Measurements from ENCODE around the gene ADGRE3. TPM values are rescaled to one million over a fixed set of nuclear protein-coding genes. Genes with fewer than 3 reads are reported as not detected.

The ADGRE3 gene
- total and polyA plus RNA-seq, 2 of the 4 experiments (the other 2 are of a cell fraction), result not detected

DNA sequence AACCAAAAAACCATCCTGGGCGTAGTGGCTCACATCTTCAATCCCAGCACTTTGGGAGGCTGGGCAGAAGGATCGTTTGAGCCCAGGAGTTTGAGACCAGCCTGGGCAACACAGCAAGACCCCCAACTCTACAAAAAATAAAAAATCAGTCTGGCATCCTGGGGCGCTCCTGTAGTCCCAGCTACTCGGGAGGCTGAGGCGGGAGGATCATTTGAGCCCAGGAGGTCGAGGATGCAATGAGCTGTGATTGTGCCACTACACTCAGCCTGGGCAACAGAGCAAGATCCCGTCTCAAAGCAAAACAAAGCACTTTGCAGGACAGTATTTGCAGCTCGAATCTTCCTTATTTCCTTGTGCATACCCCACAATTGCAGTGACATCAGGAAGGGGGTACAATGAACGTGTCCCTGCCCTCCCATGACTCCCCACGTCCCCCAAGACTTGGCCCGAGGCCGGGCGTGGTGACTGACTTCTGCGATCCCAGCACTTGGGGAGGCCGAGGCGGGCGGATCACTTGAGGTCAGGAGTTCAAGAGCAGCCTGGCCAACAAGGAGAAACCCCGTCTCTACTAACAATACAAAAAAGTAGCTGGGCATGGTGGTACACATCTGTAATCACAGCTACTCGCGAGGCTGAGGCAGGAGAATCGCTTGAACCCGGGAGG is 103.6 kb downstream of the ADGRE3 start (continued):
- TF ChIP-seq, protein P1, sequence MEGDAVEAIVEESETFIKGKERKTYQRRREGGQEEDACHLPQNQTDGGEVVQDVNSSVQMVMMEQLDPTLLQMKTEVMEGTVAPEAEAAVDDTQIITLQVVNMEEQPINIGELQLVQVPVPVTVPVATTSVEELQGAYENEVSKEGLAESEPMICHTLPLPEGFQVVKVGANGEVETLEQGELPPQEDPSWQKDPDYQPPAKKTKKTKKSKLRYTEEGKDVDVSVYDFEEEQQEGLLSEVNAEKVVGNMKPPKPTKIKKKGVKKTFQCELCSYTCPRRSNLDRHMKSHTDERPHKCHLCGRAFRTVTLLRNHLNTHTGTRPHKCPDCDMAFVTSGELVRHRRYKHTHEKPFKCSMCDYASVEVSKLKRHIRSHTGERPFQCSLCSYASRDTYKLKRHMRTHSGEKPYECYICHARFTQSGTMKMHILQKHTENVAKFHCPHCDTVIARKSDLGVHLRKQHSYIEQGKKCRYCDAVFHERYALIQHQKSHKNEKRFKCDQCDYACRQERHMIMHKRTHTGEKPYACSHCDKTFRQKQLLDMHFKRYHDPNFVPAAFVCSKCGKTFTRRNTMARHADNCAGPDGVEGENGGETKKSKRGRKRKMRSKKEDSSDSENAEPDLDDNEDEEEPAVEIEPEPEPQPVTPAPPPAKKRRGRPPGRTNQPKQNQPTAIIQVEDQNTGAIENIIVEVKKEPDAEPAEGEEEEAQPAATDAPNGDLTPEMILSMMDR (conservative IDR thresholded peaks at IDR 0.05; ENCODE audit: low read depth, low read length), result no peak

Small RNA genes within 50 kb of the gene (microRNA-seq; reads per million reads assigned to microRNA genes)
- gene AC022149.2 (ENCODE audit: insufficient read depth, insufficient read length) (not detected), gene RN7SL842P (ENCODE audit: insufficient read depth, insufficient read length) (not detected)

Small RNA genes within 50 kb of the gene (small RNA-seq; reads per million reads assigned to genes)
- 0 reads per million in 5 experiments for gene AC022149.2
- gene RN7SL842P, result 0 to 0.08 (median 0) reads per million in 5 experiments

Other genes starting within 250 kb of the ADGRE3 start
- gene PKN1, start 241.5 kb downstream of the ADGRE3 start, total RNA-seq (2012; rRNA removed), result 39.4 and 41.4 TPM in 2 replicates
- 39.1 and 44.1 TPM in 2 replicates for gene PKN1, start 241.5 kb downstream of the ADGRE3 start, polyA plus RNA-seq (2012; rRNA removed)
- gene PTGER1, start 199.5 kb downstream of the ADGRE3 start, total RNA-seq (2012; rRNA removed), result 0.28 and 0.54 TPM in 2 replicates
- 0.60 and 1.6 TPM in 2 replicates for gene PTGER1, start 199.5 kb downstream of the ADGRE3 start, polyA plus RNA-seq (2012; rRNA removed)
- gene GIPC1, start 178.7 kb downstream of the ADGRE3 start, total RNA-seq (2012; rRNA removed), result 74.2 and 77.5 TPM in 2 replicates
- 133 and 153 TPM in 2 replicates for gene GIPC1, start 178.7 kb downstream of the ADGRE3 start, polyA plus RNA-seq (2012; rRNA removed)
- 82.5 and 88.2 TPM in 2 replicates for gene DNAJB1, start 156.4 kb downstream of the ADGRE3 start, total RNA-seq (2012; rRNA removed)
- 91.1 and 95.4 TPM in 2 replicates for gene DNAJB1, start 156.4 kb downstream of the ADGRE3 start, polyA plus RNA-seq (2012; rRNA removed)
- gene TECR, start 145.2 kb downstream of the ADGRE3 start, total RNA-seq (2012; rRNA removed), result 35.8 and 46.2 TPM in 2 replicates
- 81.2 and 102 TPM in 2 replicates for gene TECR, start 145.2 kb downstream of the ADGRE3 start, polyA plus RNA-seq (2012; rRNA removed)
- gene NDUFB7, start 102.8 kb downstream of the ADGRE3 start, total RNA-seq (2012; rRNA removed), result 337 and 436 TPM in 2 replicates
- 523 and 591 TPM in 2 replicates for gene NDUFB7, start 102.8 kb downstream of the ADGRE3 start, polyA plus RNA-seq (2012; rRNA removed)
- not detected in 2 replicates for gene CLEC17A, start 91.8 kb downstream of the ADGRE3 start, total RNA-seq (2012; rRNA removed)
- gene CLEC17A, start 91.8 kb downstream of the ADGRE3 start, polyA plus RNA-seq (2012; rRNA removed), result 0.05 TPM in 1 of 2 replicates, not detected in the other
- 11.9 and 15.1 TPM in 2 replicates for gene ZNF333, start 15.2 kb upstream of the ADGRE3 start, total RNA-seq (2012; rRNA removed)
- 8.2 and 9.8 TPM in 2 replicates for gene ZNF333, start 15.2 kb upstream of the ADGRE3 start, polyA plus RNA-seq (2012; rRNA removed)
- not detected in 2 replicates for gene ADGRE2, start 103.7 kb upstream of the ADGRE3 start, total RNA-seq (2012; rRNA removed)
- not detected in 2 replicates for gene ADGRE2, start 103.7 kb upstream of the ADGRE3 start, polyA plus RNA-seq (2012; rRNA removed)
- not detected in 2 replicates for gene OR7A5, start 160.3 kb upstream of the ADGRE3 start, total RNA-seq (2012; rRNA removed)
- gene OR7A5, start 160.3 kb upstream of the ADGRE3 start, polyA plus RNA-seq (2012; rRNA removed), result not detected in 2 replicates
- not detected in 2 replicates for gene OR7C1, start 160.3 kb upstream of the ADGRE3 start, total RNA-seq (2012; rRNA removed)
- not detected in 2 replicates for gene OR7C1, start 160.3 kb upstream of the ADGRE3 start, polyA plus RNA-seq (2012; rRNA removed)
- not detected in 2 replicates for gene OR7A10, start 174.1 kb upstream of the ADGRE3 start, total RNA-seq (2012; rRNA removed)
- gene OR7A10, start 174.1 kb upstream of the ADGRE3 start, polyA plus RNA-seq (2012; rRNA removed), result not detected in 2 replicates
- gene OR7A17, start 211.3 kb upstream of the ADGRE3 start, total RNA-seq (2012; rRNA removed), result not detected in 2 replicates
- gene OR7A17, start 211.3 kb upstream of the ADGRE3 start, polyA plus RNA-seq (2012; rRNA removed), result not detected in 2 replicates